Neural crest cell (in vitro differentiated cells): ENCODE data around the gene CSNK1A1. TPM values are rescaled to one million over a fixed set of nuclear protein-coding genes. Genes with fewer than 3 reads are reported as not detected.

ENCODE experiments used
- DNase-seq: peaks from one replicate; pipeline ENCODE4 v3.0.0; 2021; ENCODE audit warnings: low read depth, mixed read lengths, low spot score
- H3K27ac Mint-ChIP-seq: one replicate; pipeline ENCODE4 v1.8.0; 2021; ENCODE audit warnings: mild to moderate bottlenecking, mixed read lengths; ENCODE audit not compliant: unreplicated experiment
- H3K27me3 Mint-ChIP-seq: 2 replicates; pipeline ENCODE4 v1.8.0; 2021; ENCODE audit warnings: low read depth, mild to moderate bottlenecking, mixed read lengths
- H3K36me3 Mint-ChIP-seq: 2 replicates; pipeline ENCODE4 v1.8.0; 2021; ENCODE audit warnings: low read depth, mild to moderate bottlenecking, mixed read lengths
- H3K4me1 Mint-ChIP-seq: 2 replicates; pipeline ENCODE4 v1.8.0; 2021; ENCODE audit warnings: mixed read lengths
- H3K4me3 Mint-ChIP-seq: one replicate; pipeline ENCODE4 v1.8.0; 2021; ENCODE audit warnings: mild to moderate bottlenecking, mixed read lengths
- H3K9me3 Mint-ChIP-seq: 2 replicates; pipeline ENCODE4 v1.8.0; 2021; ENCODE audit warnings: mixed read lengths
- total RNA-seq: library from RNA; stranded (reverse); gene quantifications from 2 replicates; pipeline ENCODE4 v1.2.1, GENCODE V29; 2021
- TF ChIP-seq, protein P1 (sequence below): fragments of 200-600 bp; sonication (generic); conservative IDR thresholded peaks from 2 replicates; pipeline ENCODE4 v1.5.0; 2021; ENCODE audit warnings: antibody characterized with exemption, mild to moderate bottlenecking

CSNK1A1 gene
- total RNA-seq, 1 donor from 2014 or later, result 218 TPM

DNA sequence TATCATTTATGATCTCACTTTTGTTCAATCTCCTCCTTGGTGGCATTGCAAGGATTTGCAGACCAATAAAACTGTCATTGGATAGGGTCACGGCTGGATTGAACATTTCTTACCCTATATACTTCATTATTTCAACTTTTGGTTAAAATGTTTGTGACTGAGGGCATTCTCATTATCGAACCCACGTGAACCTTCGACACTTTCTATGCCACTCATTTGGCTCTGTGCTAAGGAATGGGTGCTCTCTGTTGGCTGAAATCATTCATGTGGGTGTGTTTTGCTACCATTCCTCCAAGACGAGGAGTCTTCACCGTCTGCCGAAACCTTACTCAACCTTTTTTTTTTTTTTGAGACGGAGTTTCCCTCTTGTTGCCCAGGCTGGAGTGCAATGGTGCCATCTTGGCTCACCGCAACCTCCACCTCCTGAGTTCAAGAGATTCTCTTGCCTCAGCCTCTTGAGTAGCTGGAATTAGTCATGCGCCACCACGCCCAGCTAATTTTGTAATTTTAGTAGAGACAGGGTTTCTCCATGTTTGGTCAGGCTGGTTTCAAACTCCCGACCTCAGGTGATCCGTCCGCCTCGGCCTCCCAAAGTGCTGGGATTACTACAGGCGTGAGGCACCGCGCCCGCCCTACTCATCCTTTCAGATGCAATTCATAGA lies 62.5 kb downstream of the CSNK1A1 start:
- Mint-ChIP-seq H3K27ac (no peak overlapping the region), H3K4me3 (no peak overlapping the region), H3K27me3 (peaks cover 7% of the 10 kb centered on the region), H3K4me1 (peaks cover 9% of the 10 kb centered on the region), H3K9me3 (no peaks in the 10 kb centered on the region), H3K36me3 (peaks cover 5% of the 10 kb centered on the region)
- TF ChIP-seq, protein P1, sequence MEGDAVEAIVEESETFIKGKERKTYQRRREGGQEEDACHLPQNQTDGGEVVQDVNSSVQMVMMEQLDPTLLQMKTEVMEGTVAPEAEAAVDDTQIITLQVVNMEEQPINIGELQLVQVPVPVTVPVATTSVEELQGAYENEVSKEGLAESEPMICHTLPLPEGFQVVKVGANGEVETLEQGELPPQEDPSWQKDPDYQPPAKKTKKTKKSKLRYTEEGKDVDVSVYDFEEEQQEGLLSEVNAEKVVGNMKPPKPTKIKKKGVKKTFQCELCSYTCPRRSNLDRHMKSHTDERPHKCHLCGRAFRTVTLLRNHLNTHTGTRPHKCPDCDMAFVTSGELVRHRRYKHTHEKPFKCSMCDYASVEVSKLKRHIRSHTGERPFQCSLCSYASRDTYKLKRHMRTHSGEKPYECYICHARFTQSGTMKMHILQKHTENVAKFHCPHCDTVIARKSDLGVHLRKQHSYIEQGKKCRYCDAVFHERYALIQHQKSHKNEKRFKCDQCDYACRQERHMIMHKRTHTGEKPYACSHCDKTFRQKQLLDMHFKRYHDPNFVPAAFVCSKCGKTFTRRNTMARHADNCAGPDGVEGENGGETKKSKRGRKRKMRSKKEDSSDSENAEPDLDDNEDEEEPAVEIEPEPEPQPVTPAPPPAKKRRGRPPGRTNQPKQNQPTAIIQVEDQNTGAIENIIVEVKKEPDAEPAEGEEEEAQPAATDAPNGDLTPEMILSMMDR, result no peak
- DNase-seq, result no peak

GRCh38 chr5:149487672-149488071 lies 63.6 kb downstream of the CSNK1A1 start:
- Mint-ChIP-seq H3K4me1 (peaks cover 9% of the 10 kb centered on the region), H3K27ac (no peak overlapping the region), H3K4me3 (peak overlapping the region; percentile 51), H3K27me3 (peaks cover 7% of the 10 kb centered on the region), H3K9me3 (no peaks in the 10 kb centered on the region), H3K36me3 (no peaks in the 10 kb centered on the region)
- DNase-seq, result no peak
- TF ChIP-seq, protein P1, result no peak

- no peak for DNase-seq
- Mint-ChIP-seq H3K4me1 (peaks cover 9% of the 10 kb centered on the region), H3K27me3 (peaks cover 7% of the 10 kb centered on the region), H3K9me3 (no peaks in the 10 kb centered on the region), H3K4me3 (peak overlapping the region; percentile 51), H3K36me3 (no peaks in the 10 kb centered on the region), H3K27ac (no peak overlapping the region)
- TF ChIP-seq, protein P1, result no peak
These were observed 64.3 kb downstream of the CSNK1A1 start for GRCh38 chr5:149486726-149487635.

- H3K27me3 Mint-ChIP-seq, result peaks cover 7% of the 10 kb centered on the region
- TF ChIP-seq, protein P1, result no peak
- H3K36me3 Mint-ChIP-seq, result no peaks in the 10 kb centered on the region
- H3K4me1 Mint-ChIP-seq, result peaks cover 9% of the 10 kb centered on the region
- no peak for DNase-seq
- no peak overlapping the region for H3K27ac Mint-ChIP-seq
- no peak overlapping the region for H3K4me3 Mint-ChIP-seq
- no peaks in the 10 kb centered on the region for H3K9me3 Mint-ChIP-seq
These were observed 65.3 kb downstream of the CSNK1A1 start for GRCh38 chr5:149485655-149486615.

DNA sequence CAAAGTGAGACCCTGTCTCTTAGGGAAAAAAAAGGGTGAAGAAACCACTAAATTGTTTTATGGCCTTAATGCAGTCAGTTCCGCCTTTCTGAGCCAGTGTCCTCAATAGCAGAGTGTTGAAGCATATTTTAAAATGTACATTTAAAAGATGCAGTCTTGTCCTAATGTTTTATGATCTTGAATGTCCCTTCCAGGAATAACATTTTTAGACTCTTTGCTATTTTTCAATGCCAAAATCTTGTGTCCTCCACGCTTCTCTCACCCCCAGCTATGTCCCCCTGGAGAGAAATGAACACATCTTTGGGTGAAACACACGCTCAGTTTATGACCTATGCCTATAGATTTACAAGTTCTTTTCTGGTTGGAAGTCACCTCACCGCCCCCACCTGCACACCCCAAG lies 69.8 kb downstream of the CSNK1A1 start:
- Mint-ChIP-seq H3K27me3 (no peaks in the 10 kb centered on the region), H3K4me1 (peaks cover 4% of the 10 kb centered on the region), H3K27ac (no peak overlapping the region), H3K9me3 (no peaks in the 10 kb centered on the region), H3K4me3 (no peak overlapping the region), H3K36me3 (no peaks in the 10 kb centered on the region)
- DNase-seq, result no peak
- TF ChIP-seq, protein P1, result no peak
